ENCODE data around the gene SBSN.

DNA sequence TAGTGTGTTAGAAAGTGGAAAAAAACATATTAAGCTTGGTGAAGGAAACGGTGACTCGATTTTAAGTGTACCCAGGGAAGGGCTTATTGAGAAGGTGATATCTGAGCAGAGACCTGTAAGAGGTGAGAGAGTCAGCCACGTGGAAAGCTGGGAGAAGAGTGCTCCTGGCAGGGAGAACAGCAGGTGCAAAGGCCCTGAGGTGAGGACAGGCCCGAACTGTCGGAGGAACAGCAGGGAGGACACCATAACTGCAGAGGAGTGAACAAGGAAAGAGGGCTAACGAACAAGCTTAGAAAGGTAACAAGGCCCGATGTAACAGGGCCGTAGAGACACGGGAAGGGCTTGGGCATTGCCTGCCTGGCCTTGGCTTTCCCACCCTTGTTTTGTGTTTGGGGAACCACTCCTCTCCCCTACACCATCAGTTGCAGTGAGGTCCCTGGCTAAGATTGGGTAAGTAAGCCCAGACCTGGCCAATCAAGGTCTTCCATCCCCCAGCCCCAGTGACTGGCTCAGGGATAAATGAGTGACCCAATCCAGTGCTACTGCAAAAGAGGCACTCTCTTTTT lies 28.0 kb upstream of the SBSN start:
- TF ChIP-seq GATA3 (IDR thresholded peaks at IDR 0.05; ENCODE audit: low read depth, low read length) (no peak), GATA2 (IDR thresholded peaks at IDR 0.05; ENCODE audit: low read depth, low read length) (no peak)
